DND-41 (cell line): ENCODE data around the gene PPP6C.
"Not testable (repeated sequence)": the region's sequence is repeated elsewhere in the genome, so short reads cannot be mapped to it uniquely, and the experiment has no call there.

ENCODE experiments used
- CTCF ChIP-seq: IDR thresholded peaks from 2 replicates; pipeline ENCODE4 v1.5.1; 2012; ENCODE audit warnings: borderline replicate concordance, low read length, moderate library complexity, mild to moderate bottlenecking; ENCODE audit not compliant: poor library complexity, severe bottlenecking; ENCODE audit errors: extremely low read depth
- EZH2 ChIP-seq: IDR thresholded peaks from 3 replicates; pipeline ENCODE4 v1.6.1; 2012; ENCODE audit warnings: borderline replicate concordance, low read depth, mild to moderate bottlenecking, moderate library complexity, low read length, inconsistent platforms; ENCODE audit not compliant: severe bottlenecking

GRCh38 chr9:125234099-125234498 is 44.5 kb upstream of the PPP6C start:
- TF ChIP-seq CTCF, EZH2: not testable (repeated sequence)
